H9 (cell line): ENCODE results near the gene FAM174C. TPM values are rescaled to one million over a fixed set of nuclear protein-coding genes. Genes with fewer than 3 reads are reported as not detected.

Experiments used
- DNase-seq: peaks from one replicate; pipeline ENCODE4 v3.0.0-alpha.2; 2017
- H2AFZ ChIP-seq: one replicate; pipeline ENCODE4 v1.6.1; 2013; ENCODE audit warnings: mild to moderate bottlenecking, low read length, control low read depth, moderate library complexity
- H2AK5ac ChIP-seq: 2 replicates; pipeline ENCODE4 v1.6.1; 2013; ENCODE audit warnings: low read length, control low read depth, mixed read lengths; ENCODE audit not compliant: insufficient read length
- H2BK120ac ChIP-seq: one replicate; pipeline ENCODE4 v1.6.1; 2013; ENCODE audit warnings: low read depth, mild to moderate bottlenecking, low read length, control low read depth, inconsistent platforms; ENCODE audit not compliant: poor library complexity, severe bottlenecking
- H2BK12ac ChIP-seq: 2 replicates; pipeline ENCODE4 v1.6.1; 2013; ENCODE audit warnings: low read length, control low read depth, mixed read lengths, low read depth; ENCODE audit not compliant: insufficient read length
- H2BK15ac ChIP-seq: 2 replicates; pipeline ENCODE4 v1.6.1; 2013; ENCODE audit warnings: low read depth, low read length, control low read depth
- H2BK20ac ChIP-seq: one replicate; pipeline ENCODE4 v1.6.1; 2013; ENCODE audit warnings: low read depth, mild to moderate bottlenecking, low read length, control low read depth, inconsistent platforms; ENCODE audit not compliant: poor library complexity, severe bottlenecking
- H2BK5ac ChIP-seq: 2 replicates; pipeline ENCODE4 v1.6.1; 2013; ENCODE audit warnings: low read length, control low read depth, mixed read lengths; ENCODE audit not compliant: insufficient read length
- H3K14ac ChIP-seq: 2 replicates; pipeline ENCODE4 v1.6.1; 2013; ENCODE audit warnings: low read length, control low read depth; ENCODE audit not compliant: insufficient read depth
- H3K18ac ChIP-seq: 2 replicates; pipeline ENCODE4 v1.6.1; 2013; ENCODE audit warnings: low read depth, mild to moderate bottlenecking, mixed read lengths, low read length, control low read depth; ENCODE audit not compliant: insufficient read length
- H3K23ac ChIP-seq: 2 replicates; pipeline ENCODE4 v1.6.1; 2013; ENCODE audit warnings: low read length, control low read depth, mixed read lengths, low read depth; ENCODE audit not compliant: insufficient read length
- H3K23me2 ChIP-seq: 2 replicates; pipeline ENCODE4 v1.6.1; 2013; ENCODE audit warnings: low read depth, mild to moderate bottlenecking, mixed read lengths, low read length, control low read depth; ENCODE audit not compliant: insufficient read length, poor library complexity, severe bottlenecking
- H3K27ac ChIP-seq: 2 replicates; pipeline ENCODE4 v1.5.1; 2013; ENCODE audit warnings: low read length, control low read depth, mixed read lengths, low read depth; ENCODE audit not compliant: insufficient read length
- H3K27me3 ChIP-seq: 2 replicates; pipeline ENCODE4 v1.6.1; 2013; ENCODE audit warnings: low read length, control low read depth, inconsistent platforms; ENCODE audit not compliant: insufficient read depth
- H3K4ac ChIP-seq: 2 replicates; pipeline ENCODE4 v1.6.1; 2013; ENCODE audit warnings: low read depth, mild to moderate bottlenecking, control low read depth, inconsistent platforms, low read length, moderate library complexity
- H3K4me1 ChIP-seq: 2 replicates; pipeline ENCODE4 v1.6.1; 2013; ENCODE audit warnings: low read length, control low read depth, inconsistent platforms; ENCODE audit not compliant: insufficient read depth
- H3K4me2 ChIP-seq: 2 replicates; pipeline ENCODE4 v1.6.1; 2013; ENCODE audit warnings: low read length, control low read depth, mixed read lengths; ENCODE audit not compliant: insufficient read length, insufficient read depth
- H3K56ac ChIP-seq: 2 replicates; pipeline ENCODE4 v1.6.1; 2013; ENCODE audit warnings: low read depth, mild to moderate bottlenecking, mixed read lengths, low read length, control low read depth; ENCODE audit not compliant: insufficient read length
- H3K79me1 ChIP-seq: 2 replicates; pipeline ENCODE4 v1.6.1; 2013; ENCODE audit warnings: low read depth, mild to moderate bottlenecking, moderate library complexity, low read length, control low read depth, inconsistent platforms; ENCODE audit not compliant: insufficient read depth, poor library complexity, severe bottlenecking
- H3K79me2 ChIP-seq: 2 replicates; pipeline ENCODE4 v1.6.1; 2013; ENCODE audit warnings: low read length, control low read depth, inconsistent platforms; ENCODE audit not compliant: insufficient read depth
- H3K9ac ChIP-seq: 2 replicates; pipeline ENCODE4 v1.6.1; 2013; ENCODE audit warnings: low read length, control low read depth, mixed read lengths; ENCODE audit not compliant: insufficient read length; ENCODE audit errors: extremely low read depth
- H3K9me3 ChIP-seq: one replicate; pipeline ENCODE4 v1.6.1; 2013; ENCODE audit warnings: low read depth, low read length, inconsistent platforms; ENCODE audit not compliant: control insufficient read depth
- H3T11ph ChIP-seq: one replicate; pipeline ENCODE4 v1.6.1; 2013; ENCODE audit warnings: mild to moderate bottlenecking, low read length, control low read depth, inconsistent platforms
- H4K20me1 ChIP-seq: one replicate; pipeline ENCODE4 v1.6.1; 2013; ENCODE audit not compliant: control insufficient read depth, insufficient read length, insufficient read depth
- H4K5ac ChIP-seq: 2 replicates; pipeline ENCODE4 v1.6.1; 2013; ENCODE audit warnings: low read depth, mild to moderate bottlenecking, mixed read lengths, low read length, control low read depth; ENCODE audit not compliant: insufficient read length
- H4K8ac ChIP-seq: replicated peaks from 2 replicates; pipeline ENCODE4 v1.6.1; 2013; ENCODE audit warnings: low read length, control low read depth, mixed read lengths, low read depth; ENCODE audit not compliant: insufficient read length
- H4K91ac ChIP-seq: 2 replicates; pipeline ENCODE4 v1.6.1; 2013; ENCODE audit warnings: low read depth, mild to moderate bottlenecking, moderate library complexity, mixed read lengths, low read length, control low read depth; ENCODE audit not compliant: insufficient read length
- H3K27ac Mint-ChIP-seq, 3 experiments: 2 replicates in 2 of 3; 3 replicates in 1 of 3; pipeline ENCODE4 v1.8.0; 2020 to 2021; ENCODE audit warnings: mixed read lengths in 3 of 3, mild to moderate bottlenecking in 1 of 3, moderate library complexity in 1 of 3
- H3K27me3 Mint-ChIP-seq: 2 replicates; pipeline ENCODE4 v1.8.0; 2021; ENCODE audit warnings: low read depth, mild to moderate bottlenecking, moderate library complexity, mixed read lengths
- H3K36me3 Mint-ChIP-seq, 3 experiments: 2 replicates in 2 of 3; 3 replicates in 1 of 3; pipeline ENCODE4 v1.8.0; 2020 to 2021; ENCODE audit warnings: low read depth in 3 of 3, mixed read lengths in 3 of 3; ENCODE audit not compliant: insufficient read depth in 1 of 3
- H3K4me1 Mint-ChIP-seq, 2 experiments: 2 replicates each; pipeline ENCODE4 v1.8.0; 2020; ENCODE audit warnings: mixed read lengths in 2 of 2
- H3K4me3 Mint-ChIP-seq, 2 experiments: 2 replicates in 1 of 2; 3 replicates in 1 of 2; pipeline ENCODE4 v1.8.0; 2020 to 2021; ENCODE audit warnings: mild to moderate bottlenecking in 2 of 2, mixed read lengths in 2 of 2, moderate library complexity in 1 of 2
- H3K9me3 Mint-ChIP-seq, 2 experiments: 2 replicates in 1 of 2; 3 replicates in 1 of 2; pipeline ENCODE4 v1.8.0; 2020; ENCODE audit warnings: mild to moderate bottlenecking in 2 of 2, mixed read lengths in 2 of 2, moderate library complexity in 1 of 2
- WGBS: extraction: QIAGEN DNeasy Blood & Tissue Kit; methylation state at CpG from one replicate; pipeline ENCODE4 v1.1.7; 2013; ENCODE audit warnings: missing lambda C conversion rate, low lambda C conversion rate, mixed read lengths; ENCODE audit not compliant: insufficient read length; ENCODE audit errors: extremely low coverage; 5-methylcytosine and 5-hydroxymethylcytosine counted together
- total RNA-seq: library from RNA; stranded (reverse); gene quantifications from 2 replicates; pipeline ENCODE4 v1.2.1, GENCODE V29; 2021
- TF ChIP-seq, protein P1 (sequence below): fragments of 200-600 bp; sonication (generic); conservative IDR thresholded peaks from 3 replicates; pipeline ENCODE4 v1.8.0; 2021; ENCODE audit warnings: antibody characterized with exemption, mild to moderate bottlenecking

The FAM174C gene
- total RNA-seq, 1 experiment from 2014 or later: 63.0 TPM

DNA sequence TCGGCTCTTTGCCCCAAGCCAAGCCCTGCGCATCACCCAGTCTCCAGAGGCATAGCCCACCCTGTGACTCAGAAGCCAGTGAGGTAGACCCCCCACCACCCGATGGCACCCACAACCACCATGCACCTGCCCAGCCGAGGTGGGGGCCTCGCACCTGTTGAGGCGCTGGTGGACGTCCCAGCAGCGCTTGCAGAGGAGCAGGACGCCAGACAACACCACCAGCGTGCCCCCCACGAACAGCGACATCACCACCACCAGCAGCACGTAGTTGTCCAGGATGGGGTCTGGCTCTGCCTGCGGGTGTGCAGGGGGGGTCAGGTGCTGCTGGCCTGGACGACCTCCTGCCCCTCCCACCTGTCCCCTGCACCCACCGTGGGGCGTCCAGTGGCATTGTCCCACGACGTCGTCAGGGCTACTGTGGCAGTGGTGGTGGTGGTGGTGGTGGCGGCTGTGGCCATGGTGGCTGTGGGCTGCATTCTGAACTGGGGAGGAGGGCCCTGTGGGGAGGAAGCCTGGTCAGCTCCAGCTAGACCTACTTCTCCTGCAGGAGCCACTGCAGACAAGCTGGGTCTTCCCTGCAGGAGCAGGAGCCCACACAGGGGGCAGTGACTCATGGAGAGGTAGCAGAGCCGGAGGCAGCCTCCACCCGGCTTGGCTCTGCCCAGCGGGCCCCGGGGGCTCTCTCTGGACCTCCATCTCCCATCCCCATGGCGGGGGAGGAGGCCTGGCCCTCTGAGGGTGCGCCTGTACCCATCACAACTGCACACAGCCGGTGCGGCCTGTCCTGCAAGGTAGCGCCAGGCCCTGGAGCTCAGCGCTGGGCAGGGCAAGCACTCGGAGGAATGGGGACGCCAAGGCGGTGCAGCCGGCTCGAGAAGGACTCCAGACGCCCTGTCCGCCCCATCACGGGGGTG lies 39.4 kb upstream of the FAM174C start:
- H2BK5ac ChIP-seq: no peak overlapping the region
- no peak overlapping the region for H4K5ac ChIP-seq
- H3K4ac ChIP-seq: no peak overlapping the region
- no peak overlapping the region for H2BK20ac ChIP-seq
- H4K91ac ChIP-seq: no peak overlapping the region
- H3K27me3 ChIP-seq: no peaks in the 10 kb centered on the region
- H3K4me2 ChIP-seq: peak overlapping the region; percentile 6
- H3T11ph ChIP-seq: no peak overlapping the region
- H3K79me2 ChIP-seq: no peaks in the 10 kb centered on the region
- no peak overlapping the region for H2AK5ac ChIP-seq
- H3K9me3 ChIP-seq: no peaks in the 10 kb centered on the region
- peaks cover 11% of the 10 kb centered on the region for H3K23me2 ChIP-seq
- Mint-ChIP-seq H3K27ac (no peak overlapping the region), H3K4me3 (peak overlapping the region; percentile 55 to 69; a peak in 4 of 5 replicates), H3K9me3 (no peaks in the 10 kb centered on the region; a peak in 1 of 5 replicates), H3K4me1 (peaks cover 10 to 14% of the 10 kb centered on the region in 2 experiments), H3K27me3 (peaks cover 1% of the 10 kb centered on the region), H3K36me3 (peaks cover 0 to 30% (median 19%) of the 10 kb centered on the region in 3 experiments; a peak in 5 of 7 replicates)
- no peak overlapping the region for H3K18ac ChIP-seq
- WGBS: no CpG with 5 or more reads among the region's 39 CpGs
- H4K8ac ChIP-seq: no peak overlapping the region
- H3K23ac ChIP-seq: no peak overlapping the region
- DNase-seq: no peak
- no peak overlapping the region for H2AFZ ChIP-seq
- H3K14ac ChIP-seq: no peak overlapping the region
- H2BK15ac ChIP-seq: no peak overlapping the region
- no peaks in the 10 kb centered on the region for H4K20me1 ChIP-seq
- no peak overlapping the region for H2BK120ac ChIP-seq
- no peak overlapping the region for H3K56ac ChIP-seq
- H2BK12ac ChIP-seq: no peak overlapping the region
- TF ChIP-seq, protein P1, sequence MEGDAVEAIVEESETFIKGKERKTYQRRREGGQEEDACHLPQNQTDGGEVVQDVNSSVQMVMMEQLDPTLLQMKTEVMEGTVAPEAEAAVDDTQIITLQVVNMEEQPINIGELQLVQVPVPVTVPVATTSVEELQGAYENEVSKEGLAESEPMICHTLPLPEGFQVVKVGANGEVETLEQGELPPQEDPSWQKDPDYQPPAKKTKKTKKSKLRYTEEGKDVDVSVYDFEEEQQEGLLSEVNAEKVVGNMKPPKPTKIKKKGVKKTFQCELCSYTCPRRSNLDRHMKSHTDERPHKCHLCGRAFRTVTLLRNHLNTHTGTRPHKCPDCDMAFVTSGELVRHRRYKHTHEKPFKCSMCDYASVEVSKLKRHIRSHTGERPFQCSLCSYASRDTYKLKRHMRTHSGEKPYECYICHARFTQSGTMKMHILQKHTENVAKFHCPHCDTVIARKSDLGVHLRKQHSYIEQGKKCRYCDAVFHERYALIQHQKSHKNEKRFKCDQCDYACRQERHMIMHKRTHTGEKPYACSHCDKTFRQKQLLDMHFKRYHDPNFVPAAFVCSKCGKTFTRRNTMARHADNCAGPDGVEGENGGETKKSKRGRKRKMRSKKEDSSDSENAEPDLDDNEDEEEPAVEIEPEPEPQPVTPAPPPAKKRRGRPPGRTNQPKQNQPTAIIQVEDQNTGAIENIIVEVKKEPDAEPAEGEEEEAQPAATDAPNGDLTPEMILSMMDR: no peak
- H3K27ac ChIP-seq: no peak overlapping the region
- no peaks in the 10 kb centered on the region for H3K4me1 ChIP-seq
- H3K79me1 ChIP-seq: no peaks in the 10 kb centered on the region
- H3K9ac ChIP-seq: no peak overlapping the region
